HepG2 (cell line): ENCODE measurements around the gene POLA2. TPM values are rescaled to one million over a fixed set of nuclear protein-coding genes. Genes with fewer than 3 reads are reported as not detected.

Experiments
- AGO1 ChIP-seq: fragments of 200-400 bp; formaldehyde crosslinking; IDR thresholded peaks from 2 replicates; pipeline ENCODE4 v1.6.1; 2017; ENCODE audit warnings: mild to moderate bottlenecking, low read depth, low read length, moderate library complexity; ENCODE audit not compliant: poor library complexity, severe bottlenecking
- BORCS8-MEF2B ChIP-seq: sonication (generic); formaldehyde crosslinking; IDR thresholded peaks from 2 replicates; pipeline ENCODE4 v1.8.0; 2022; ENCODE audit warnings: mild to moderate bottlenecking, missing genetic modification reagents
- HDAC1 ChIP-seq: sonication (generic); formaldehyde crosslinking; IDR thresholded peaks from 2 replicates; pipeline ENCODE4 v1.5.1; 2020; ENCODE audit warnings: mild to moderate bottlenecking, missing genetic modification reagents
- HHEX ChIP-seq: IDR thresholded peaks from 2 replicates; pipeline ENCODE4 v1.6.1; 2016; ENCODE audit warnings: control low read depth
- HNRNPUL1 ChIP-seq: fragments of 200-400 bp; formaldehyde crosslinking; IDR thresholded peaks from 2 replicates; pipeline ENCODE4 v1.6.1; 2017; ENCODE audit warnings: low read depth, mild to moderate bottlenecking, low read length, moderate library complexity
- KLF16 ChIP-seq, 2 experiments: sonication (generic) in 1 of 2; formaldehyde crosslinking in 1 of 2; IDR thresholded peaks; 2 replicates each; pipeline versions ENCODE4 v1.6.1 to v1.8.0; 2016 to 2023; ENCODE audit warnings: missing genetic modification reagents in 2 of 2, missing compliant biosample characterization in 1 of 2
- MED8 ChIP-seq: sonication (generic); formaldehyde crosslinking; IDR thresholded peaks from 2 replicates; pipeline ENCODE4 v1.8.1; 2023; ENCODE audit warnings: mild to moderate bottlenecking, missing genetic modification reagents; ENCODE audit not compliant: insufficient replicate concordance
- MXD4 ChIP-seq: IDR thresholded peaks from 2 replicates; pipeline ENCODE4 v1.6.1; 2016; ENCODE audit warnings: mild to moderate bottlenecking, missing biosample characterization, missing genetic modification reagents
- RXRB ChIP-seq: IDR thresholded peaks from 2 replicates; pipeline ENCODE4 v1.6.1; 2016; ENCODE audit warnings: borderline replicate concordance, missing genetic modification reagents, missing compliant biosample characterization
- SKI ChIP-seq: fragments of 450-650 bp; IDR thresholded peaks from one replicate; pipeline ENCODE4 v1.6.1; 2018; ENCODE audit warnings: mild to moderate bottlenecking; ENCODE audit not compliant: partially characterized antibody
- SRY ChIP-seq: sonication (generic); formaldehyde crosslinking; IDR thresholded peaks from 2 replicates; pipeline ENCODE4 v1.8.0; 2022; ENCODE audit warnings: mild to moderate bottlenecking, missing genetic modification reagents
- THAP11 ChIP-seq: IDR thresholded peaks from 2 replicates; pipeline ENCODE4 v1.6.1; 2016; ENCODE audit warnings: missing biosample characterization, missing genetic modification reagents
- TOPORS ChIP-seq: sonication (generic); formaldehyde crosslinking; IDR thresholded peaks from 2 replicates; pipeline ENCODE4 v1.8.0; 2023; ENCODE audit warnings: mild to moderate bottlenecking, missing genetic modification reagents
- YY1 ChIP-seq: IDR thresholded peaks from 2 replicates; pipeline ENCODE4 v1.6.1; 2011; ENCODE audit warnings: low read length, low read depth, moderate library complexity, mild to moderate bottlenecking; ENCODE audit not compliant: insufficient read depth, insufficient replicate concordance
- ZBTB46 ChIP-seq: sonication (generic); formaldehyde crosslinking; IDR thresholded peaks from 2 replicates; pipeline ENCODE4 v1.4.0; 2020; ENCODE audit warnings: mild to moderate bottlenecking, missing genetic modification reagents, borderline replicate concordance
- ZNF101 ChIP-seq: sonication (generic); formaldehyde crosslinking; IDR thresholded peaks from 2 replicates; pipeline ENCODE4 v1.4.0; 2020; ENCODE audit warnings: mild to moderate bottlenecking, low read depth, missing genetic modification reagents, borderline replicate concordance
- ZNF251 ChIP-seq: sonication (generic); formaldehyde crosslinking; IDR thresholded peaks from 2 replicates; pipeline ENCODE4 v1.9.0; 2021; ENCODE audit warnings: mild to moderate bottlenecking, missing genetic modification reagents
- ZNF619 ChIP-seq: sonication (generic); formaldehyde crosslinking; IDR thresholded peaks from 2 replicates; pipeline ENCODE4 v1.4.0; 2020; ENCODE audit warnings: mild to moderate bottlenecking, missing genetic modification reagents
- ZNF792 ChIP-seq: IDR thresholded peaks from 2 replicates; pipeline ENCODE4 v1.6.1; 2016
- ZSCAN9 ChIP-seq: IDR thresholded peaks from 2 replicates; pipeline ENCODE4 v1.6.1; 2016; ENCODE audit warnings: borderline replicate concordance
- ZUFSP ChIP-seq: sonication (generic); formaldehyde crosslinking; IDR thresholded peaks from 2 replicates; pipeline ENCODE4 v1.9.0; 2021; ENCODE audit warnings: missing genetic modification reagents, mild to moderate bottlenecking, borderline replicate concordance
- polyA plus RNA-seq, 8 experiments: library from polyadenylated mRNA; depleted of rRNA in 3 of 8; stranded (reverse) in 7 of 8; unstranded in 1 of 8; fragments of >200 nt; fragmentation: Illumina TruSeq in 4 of 8; extraction: Trizol in 4 of 8; gene quantifications; 2 replicates each; pipeline versions ENCODE4 v1.2.1 to v1.2.3, GENCODE V29; 2011 to 2016; ENCODE audit warnings: low read depth in 4 of 8, missing spikeins in 1 of 8, mixed read lengths in 1 of 8; ENCODE audit not compliant: insufficient read depth in 1 of 8
- total RNA-seq, 5 experiments: library from RNA; depleted of rRNA; stranded (reverse); fragments of >200 nt; fragmentation: Illumina TruSeq; extraction: Trizol; gene quantifications; 2 replicates each; pipeline ENCODE4 v1.2.3, GENCODE V29; 2016; ENCODE audit warnings: low read depth in 1 of 5
- TF ChIP-seq, protein P1 (sequence below): sonication (generic); formaldehyde crosslinking; IDR thresholded peaks from 2 replicates; pipeline ENCODE4 v1.4.0; 2020; ENCODE audit warnings: mild to moderate bottlenecking, missing genetic modification reagents

Gene POLA2
- total and polyA plus RNA-seq, 2 of the 13 experiments (the other 11 are each of a cell fraction or from before 2014, with no cell fraction given), result 9.7 to 15.6 TPM

- TF ChIP-seq AGO1 (peak; percentile 53), ZNF792 (CRISPR knock-in tag) (no peak), ZSCAN9 (CRISPR knock-in tag) (no peak; the same call in 1 of the 2 replicates), ZNF251 (CRISPR knock-in tag) (no peak), ZNF619 (CRISPR knock-in tag) (0 out of 2 replicates have a peak, but pooled peaks have one; percentile 4), HHEX (no peak), TOPORS (CRISPR knock-in tag) (0 out of 2 replicates have a peak, but pooled peaks have one; percentile 46), THAP11 (no peak), KLF16 (CRISPR knock-in tag; IDR thresholded peaks at IDR 0.05) (peak in 1 of 2 experiments; percentile 70; a peak in 2 of 4 replicates), SRY (CRISPR knock-in tag) (0 out of 2 replicates have a peak, but pooled peaks have one; percentile 19), ZBTB46 (no peak), YY1 (peak; percentile 56), BORCS8-MEF2B (0 out of 2 replicates have a peak, but pooled peaks have one; percentile 8), MXD4 (no peak), ZUFSP (CRISPR knock-in tag) (no peak), HNRNPUL1 (no peak), HDAC1 (CRISPR knock-in tag) (peak; percentile 50; the same call in 1 of the 2 replicates), RXRB (peak; percentile 30; the same call in 1 of the 2 replicates), SKI (peak; percentile 9), ZNF101 (no peak), MED8 (CRISPR knock-in tag) (peak; percentile 43)
- TF ChIP-seq, protein P1, sequence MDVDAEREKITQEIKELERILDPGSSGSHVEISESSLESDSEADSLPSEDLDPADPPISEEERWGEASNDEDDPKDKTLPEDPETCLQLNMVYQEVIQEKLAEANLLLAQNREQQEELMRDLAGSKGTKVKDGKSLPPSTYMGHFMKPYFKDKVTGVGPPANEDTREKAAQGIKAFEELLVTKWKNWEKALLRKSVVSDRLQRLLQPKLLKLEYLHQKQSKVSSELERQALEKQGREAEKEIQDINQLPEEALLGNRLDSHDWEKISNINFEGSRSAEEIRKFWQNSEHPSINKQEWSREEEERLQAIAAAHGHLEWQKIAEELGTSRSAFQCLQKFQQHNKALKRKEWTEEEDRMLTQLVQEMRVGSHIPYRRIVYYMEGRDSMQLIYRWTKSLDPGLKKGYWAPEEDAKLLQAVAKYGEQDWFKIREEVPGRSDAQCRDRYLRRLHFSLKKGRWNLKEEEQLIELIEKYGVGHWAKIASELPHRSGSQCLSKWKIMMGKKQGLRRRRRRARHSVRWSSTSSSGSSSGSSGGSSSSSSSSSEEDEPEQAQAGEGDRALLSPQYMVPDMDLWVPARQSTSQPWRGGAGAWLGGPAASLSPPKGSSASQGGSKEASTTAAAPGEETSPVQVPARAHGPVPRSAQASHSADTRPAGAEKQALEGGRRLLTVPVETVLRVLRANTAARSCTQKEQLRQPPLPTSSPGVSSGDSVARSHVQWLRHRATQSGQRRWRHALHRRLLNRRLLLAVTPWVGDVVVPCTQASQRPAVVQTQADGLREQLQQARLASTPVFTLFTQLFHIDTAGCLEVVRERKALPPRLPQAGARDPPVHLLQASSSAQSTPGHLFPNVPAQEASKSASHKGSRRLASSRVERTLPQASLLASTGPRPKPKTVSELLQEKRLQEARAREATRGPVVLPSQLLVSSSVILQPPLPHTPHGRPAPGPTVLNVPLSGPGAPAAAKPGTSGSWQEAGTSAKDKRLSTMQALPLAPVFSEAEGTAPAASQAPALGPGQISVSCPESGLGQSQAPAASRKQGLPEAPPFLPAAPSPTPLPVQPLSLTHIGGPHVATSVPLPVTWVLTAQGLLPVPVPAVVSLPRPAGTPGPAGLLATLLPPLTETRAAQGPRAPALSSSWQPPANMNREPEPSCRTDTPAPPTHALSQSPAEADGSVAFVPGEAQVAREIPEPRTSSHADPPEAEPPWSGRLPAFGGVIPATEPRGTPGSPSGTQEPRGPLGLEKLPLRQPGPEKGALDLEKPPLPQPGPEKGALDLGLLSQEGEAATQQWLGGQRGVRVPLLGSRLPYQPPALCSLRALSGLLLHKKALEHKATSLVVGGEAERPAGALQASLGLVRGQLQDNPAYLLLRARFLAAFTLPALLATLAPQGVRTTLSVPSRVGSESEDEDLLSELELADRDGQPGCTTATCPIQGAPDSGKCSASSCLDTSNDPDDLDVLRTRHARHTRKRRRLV (CRISPR knock-in tag), result peak; percentile 43; the same call in 1 of the 2 replicates
Observed at GRCh38 chr11:65314501-65315203, 52.9 kb downstream of the POLA2 start, which contains the start of gene CDC42EP2 (continued).
